ENCODE data around the gene MAP1LC3C.
A peak's percentile ranks its signal among the peaks of the same experiment; 100 is the strongest.

Gene MAP1LC3C

DNA sequence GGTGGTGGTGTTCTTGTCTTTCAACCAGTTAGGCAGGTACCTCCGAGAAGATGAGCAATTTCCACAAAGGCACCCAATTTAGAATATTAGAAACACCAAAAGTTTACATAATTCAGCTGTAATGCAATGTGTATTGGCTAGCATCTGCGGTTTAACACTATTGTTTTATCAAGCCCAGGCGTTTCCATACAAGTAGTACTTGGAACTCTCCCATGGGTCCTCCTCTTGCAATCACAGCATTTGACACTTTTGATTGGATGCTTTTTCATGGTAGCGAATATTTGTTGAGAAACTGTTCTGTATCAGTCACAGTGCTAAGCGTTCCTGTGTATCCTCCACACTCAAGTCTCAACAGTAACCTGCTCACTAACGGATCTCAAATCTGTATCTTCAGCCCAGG, 20.1 kb upstream of the MAP1LC3C start:
- H3K27ac ChIP-seq: no peak overlapping the region
- TF ChIP-seq, protein P1, sequence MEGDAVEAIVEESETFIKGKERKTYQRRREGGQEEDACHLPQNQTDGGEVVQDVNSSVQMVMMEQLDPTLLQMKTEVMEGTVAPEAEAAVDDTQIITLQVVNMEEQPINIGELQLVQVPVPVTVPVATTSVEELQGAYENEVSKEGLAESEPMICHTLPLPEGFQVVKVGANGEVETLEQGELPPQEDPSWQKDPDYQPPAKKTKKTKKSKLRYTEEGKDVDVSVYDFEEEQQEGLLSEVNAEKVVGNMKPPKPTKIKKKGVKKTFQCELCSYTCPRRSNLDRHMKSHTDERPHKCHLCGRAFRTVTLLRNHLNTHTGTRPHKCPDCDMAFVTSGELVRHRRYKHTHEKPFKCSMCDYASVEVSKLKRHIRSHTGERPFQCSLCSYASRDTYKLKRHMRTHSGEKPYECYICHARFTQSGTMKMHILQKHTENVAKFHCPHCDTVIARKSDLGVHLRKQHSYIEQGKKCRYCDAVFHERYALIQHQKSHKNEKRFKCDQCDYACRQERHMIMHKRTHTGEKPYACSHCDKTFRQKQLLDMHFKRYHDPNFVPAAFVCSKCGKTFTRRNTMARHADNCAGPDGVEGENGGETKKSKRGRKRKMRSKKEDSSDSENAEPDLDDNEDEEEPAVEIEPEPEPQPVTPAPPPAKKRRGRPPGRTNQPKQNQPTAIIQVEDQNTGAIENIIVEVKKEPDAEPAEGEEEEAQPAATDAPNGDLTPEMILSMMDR (IDR thresholded peaks at IDR 0.05): no peak
- TF ChIP-seq ZFX (IDR thresholded peaks at IDR 0.05; ENCODE audit: borderline replicate concordance): no peak

DNA sequence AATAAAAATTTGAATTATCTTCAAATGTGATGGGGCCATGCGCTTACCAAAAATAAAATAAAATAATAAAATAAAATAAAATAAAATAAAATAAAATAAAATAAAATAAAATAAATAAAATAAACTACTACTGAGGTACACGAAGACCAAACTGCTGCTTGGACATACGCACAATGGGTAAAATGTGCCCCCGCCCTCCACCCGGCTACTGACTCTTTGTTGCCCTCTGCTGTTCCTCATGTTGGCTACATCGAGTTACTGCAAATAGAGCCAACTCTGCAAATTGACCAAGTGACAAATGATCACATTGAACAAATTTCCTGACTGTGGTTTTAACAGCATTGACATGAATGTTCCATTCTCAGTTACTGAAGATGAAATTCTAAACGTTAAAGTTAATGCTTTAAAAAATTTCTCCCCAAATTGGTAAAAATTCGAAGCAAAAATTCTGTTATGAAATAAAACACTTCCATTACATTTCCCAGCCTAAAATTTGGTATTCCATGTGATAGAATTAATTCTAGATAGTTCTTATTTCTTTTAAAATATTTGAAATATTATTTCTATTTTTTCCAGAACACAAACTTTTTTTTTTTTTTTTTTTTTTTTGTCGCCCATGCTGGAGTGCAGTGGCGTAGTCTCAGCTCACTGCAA, 18.8 kb upstream of the MAP1LC3C start:
- H3K27ac ChIP-seq: no peak overlapping the region
- no peak for TF ChIP-seq ZFX (IDR thresholded peaks at IDR 0.05; ENCODE audit: borderline replicate concordance)
- TF ChIP-seq, protein P1 (IDR thresholded peaks at IDR 0.05): peak; percentile 88

DNA sequence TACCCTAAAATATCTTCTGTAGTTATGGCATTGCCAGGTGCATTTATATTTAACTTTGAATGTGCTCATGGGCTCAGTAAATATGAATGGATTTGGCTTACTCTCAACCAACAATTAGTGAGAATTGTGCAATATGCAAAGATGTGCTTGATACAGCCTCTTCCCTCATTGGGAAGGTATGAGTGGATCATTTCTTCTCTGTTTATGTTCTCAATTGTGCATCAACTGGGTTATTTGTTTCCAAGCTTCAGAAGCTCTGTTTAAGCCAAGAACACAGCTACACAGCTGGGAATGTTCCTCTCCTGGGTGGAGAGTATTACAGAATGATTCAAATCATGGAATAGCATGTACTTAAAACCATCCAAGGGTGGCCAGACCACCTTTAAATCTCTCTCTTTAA, 17.6 kb upstream of the MAP1LC3C start:
- no peak for TF ChIP-seq ZFX (IDR thresholded peaks at IDR 0.05; ENCODE audit: borderline replicate concordance)
- TF ChIP-seq, protein P1 (IDR thresholded peaks at IDR 0.05): no peak
- H3K27ac ChIP-seq: no peak overlapping the region

DNA sequence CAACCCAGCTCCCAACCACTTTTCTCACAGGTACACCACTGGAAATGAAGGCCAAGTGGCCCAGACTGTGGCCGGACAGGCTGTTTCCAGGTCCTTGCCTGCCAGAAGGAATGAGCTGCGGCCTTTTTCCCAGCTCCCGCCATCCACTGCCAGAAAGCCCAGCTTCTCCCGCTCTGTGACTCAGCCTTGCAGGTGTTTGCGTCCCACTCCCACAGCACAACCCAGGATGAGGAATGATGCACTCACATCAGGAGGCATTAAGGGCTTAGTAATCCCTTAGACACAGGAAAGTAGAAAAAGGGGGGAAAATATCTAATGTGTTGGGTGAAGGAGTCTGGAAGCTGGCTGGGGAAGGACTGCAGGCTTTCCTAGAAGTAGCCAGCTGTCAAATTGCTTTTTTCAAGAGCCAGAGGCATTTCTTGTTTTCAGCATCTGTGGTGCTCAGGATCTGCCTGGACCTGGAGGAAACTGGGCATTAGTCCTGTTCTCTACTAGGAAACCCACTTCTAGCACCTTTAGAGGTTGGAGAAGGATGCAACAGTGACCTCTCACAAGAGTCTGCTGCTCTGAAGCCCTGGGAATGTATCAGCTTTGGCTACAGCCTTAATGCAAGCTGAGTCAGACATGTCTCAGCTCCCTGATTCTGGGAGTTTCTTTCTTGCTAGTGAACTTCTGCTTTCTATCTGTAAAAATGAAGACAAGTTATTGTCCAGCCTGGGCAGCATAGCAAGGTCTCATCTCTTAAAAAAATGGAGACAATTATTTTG, 13.2 kb upstream of the MAP1LC3C start:
- TF ChIP-seq, protein P1 (IDR thresholded peaks at IDR 0.05): no peak
- TF ChIP-seq ZFX (IDR thresholded peaks at IDR 0.05; ENCODE audit: borderline replicate concordance): no peak
- H3K27ac ChIP-seq: no peak overlapping the region

DNA sequence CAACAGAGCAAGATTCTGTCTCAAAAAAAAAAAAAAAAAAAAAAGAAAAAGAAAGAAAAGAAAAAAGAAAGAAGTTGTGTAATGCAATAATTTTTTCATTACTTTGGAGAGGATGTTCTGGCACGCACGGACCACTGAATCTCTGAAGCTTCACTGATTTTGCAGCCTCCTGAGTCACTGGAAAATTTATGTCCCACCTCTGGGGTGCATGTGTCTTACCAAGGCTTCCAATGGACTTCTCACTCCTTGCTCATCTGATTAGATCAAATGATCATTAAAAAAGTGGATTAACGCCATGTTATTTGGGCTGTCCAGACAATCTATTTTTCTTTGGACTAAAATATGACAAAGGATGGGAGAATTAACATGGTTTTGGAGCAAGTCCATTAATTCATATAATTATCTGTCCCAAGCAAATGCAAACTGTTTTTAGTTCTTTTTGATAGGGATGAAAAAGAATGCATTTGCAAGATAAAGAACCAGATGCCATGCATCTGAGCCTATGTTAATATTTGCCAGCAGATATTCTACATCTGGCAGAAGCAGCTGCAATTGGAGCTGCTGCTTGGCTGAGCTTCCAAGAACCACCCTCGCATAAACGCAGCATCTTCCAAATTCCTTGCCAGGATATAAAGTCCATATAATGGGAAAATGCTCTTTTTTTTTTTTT, 10.1 kb upstream of the MAP1LC3C start:
- no peak for TF ChIP-seq ZFX (IDR thresholded peaks at IDR 0.05; ENCODE audit: borderline replicate concordance)
- TF ChIP-seq, protein P1 (IDR thresholded peaks at IDR 0.05): no peak
- H3K27ac ChIP-seq: no peak overlapping the region

DNA sequence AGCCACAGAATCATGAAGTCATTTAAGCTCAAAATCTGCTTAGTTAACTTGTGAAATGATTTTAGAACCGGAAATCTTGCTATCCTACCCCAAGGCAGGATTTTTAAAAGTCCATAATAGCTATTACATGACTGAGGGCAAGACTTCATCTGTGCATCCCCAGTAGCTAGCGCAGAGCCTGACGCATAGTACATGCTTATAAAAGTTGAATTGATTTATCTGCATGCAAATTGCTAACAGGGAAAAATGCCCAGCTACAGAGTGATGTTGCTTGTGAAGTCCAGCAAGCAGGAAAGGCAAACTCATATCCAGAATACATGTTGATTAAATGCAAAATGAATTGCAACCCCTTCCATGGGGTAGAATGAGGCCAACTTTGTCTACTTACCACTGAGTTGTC, 8.1 kb upstream of the MAP1LC3C start:
- H3K27ac ChIP-seq: no peak overlapping the region
- no peak for TF ChIP-seq ZFX (IDR thresholded peaks at IDR 0.05; ENCODE audit: borderline replicate concordance)
- TF ChIP-seq, protein P1 (IDR thresholded peaks at IDR 0.05): no peak

Data from 22Rv1 (cell line).